ENCODE data around the gene UBA1.

The UBA1 gene

GRCh38 chrX:47169273-47169672, 24.4 kb upstream of the UBA1 start:
- DNase-seq (ENCODE audit: extremely low spot score, insufficient read length, low read depth) (no peak), FAIRE-seq (no peak)

GRCh38 chrX:47169726-47170515, 23.7 kb upstream of the UBA1 start:
- DNase-seq (ENCODE audit: extremely low spot score, insufficient read length, low read depth) (no peak), FAIRE-seq (no peak)

- no peak for FAIRE-seq
- DNase-seq (ENCODE audit: extremely low spot score, insufficient read length, low read depth) = no peak
These were observed 22.6 kb upstream of the UBA1 start for GRCh38 chrX:47170861-47171692.

GRCh38 chrX:47171996-47172395, 21.6 kb upstream of the UBA1 start:
- no peak for FAIRE-seq
- DNase-seq (ENCODE audit: extremely low spot score, insufficient read length, low read depth) = no peak

- FAIRE-seq = no peak
- DNase-seq (ENCODE audit: extremely low spot score, insufficient read length, low read depth) = no peak
These were observed 21.1 kb upstream of the UBA1 start for GRCh38 chrX:47172549-47172948.

GRCh38 chrX:47172971-47173792, 20.4 kb upstream of the UBA1 start:
- DNase-seq (ENCODE audit: extremely low spot score, insufficient read length, low read depth) (no peak), FAIRE-seq (no peak)

GRCh38 chrX:47174376-47174775, 19.3 kb upstream of the UBA1 start:
- FAIRE-seq (no peak), DNase-seq (ENCODE audit: extremely low spot score, insufficient read length, low read depth) (no peak)

- FAIRE-seq (no peak), DNase-seq (ENCODE audit: extremely low spot score, insufficient read length, low read depth) (no peak)
These were observed 18.6 kb upstream of the UBA1 start for GRCh38 chrX:47174846-47175587.

GRCh38 chrX:47175588-47175980, 18.0 kb upstream of the UBA1 start:
- FAIRE-seq (no peak), DNase-seq (ENCODE audit: extremely low spot score, insufficient read length, low read depth) (no peak)

- DNase-seq (ENCODE audit: extremely low spot score, insufficient read length, low read depth) (no peak), FAIRE-seq (no peak)
These were observed 17.4 kb upstream of the UBA1 start for GRCh38 chrX:47176101-47176740.

- FAIRE-seq (no peak), DNase-seq (ENCODE audit: extremely low spot score, insufficient read length, low read depth) (no peak)
These were observed 16.6 kb upstream of the UBA1 start for GRCh38 chrX:47177079-47177478.

GRCh38 chrX:47178337-47178736, 15.3 kb upstream of the UBA1 start:
- DNase-seq (ENCODE audit: extremely low spot score, insufficient read length, low read depth) = no peak
- no peak for FAIRE-seq

GRCh38 chrX:47179221-47179927, 14.3 kb upstream of the UBA1 start:
- DNase-seq (ENCODE audit: extremely low spot score, insufficient read length, low read depth) = no peak
- no peak for FAIRE-seq

- no peak for DNase-seq (ENCODE audit: extremely low spot score, insufficient read length, low read depth)
- FAIRE-seq = no peak
These were observed 13.7 kb upstream of the UBA1 start for GRCh38 chrX:47179928-47180255.

GRCh38 chrX:47180346-47180745, 13.3 kb upstream of the UBA1 start:
- FAIRE-seq = no peak

GRCh38 chrX:47181301-47181700, 12.3 kb upstream of the UBA1 start:
- no peak for DNase-seq (ENCODE audit: extremely low spot score, insufficient read length, low read depth)
- no peak for FAIRE-seq

More at GRCh38 chrX:47180346-47180745, 13.3 kb upstream of the UBA1 start:
- DNase-seq (ENCODE audit: extremely low spot score, insufficient read length, low read depth) = no peak

GRCh38 chrX:47182106-47182700, 11.4 kb upstream of the UBA1 start:
- DNase-seq (ENCODE audit: extremely low spot score, insufficient read length, low read depth) = no peak
- no peak for FAIRE-seq

GRCh38 chrX:47184486-47184885, 9.1 kb upstream of the UBA1 start:
- DNase-seq (ENCODE audit: extremely low spot score, insufficient read length, low read depth) (no peak), FAIRE-seq (no peak)

- FAIRE-seq (no peak), DNase-seq (ENCODE audit: extremely low spot score, insufficient read length, low read depth) (no peak)
These were observed 8.4 kb upstream of the UBA1 start for GRCh38 chrX:47185241-47185640.
